ENCODE measurements around the gene IRGC. TPM values are rescaled to one million over a fixed set of nuclear protein-coding genes. Genes with fewer than 3 reads are reported as not detected.

IRGC gene
- total and polyA plus RNA-seq, 2 donors (not counting 3 experiments of a cell fraction or from before 2014, with no cell fraction given) = not detected

DNA sequence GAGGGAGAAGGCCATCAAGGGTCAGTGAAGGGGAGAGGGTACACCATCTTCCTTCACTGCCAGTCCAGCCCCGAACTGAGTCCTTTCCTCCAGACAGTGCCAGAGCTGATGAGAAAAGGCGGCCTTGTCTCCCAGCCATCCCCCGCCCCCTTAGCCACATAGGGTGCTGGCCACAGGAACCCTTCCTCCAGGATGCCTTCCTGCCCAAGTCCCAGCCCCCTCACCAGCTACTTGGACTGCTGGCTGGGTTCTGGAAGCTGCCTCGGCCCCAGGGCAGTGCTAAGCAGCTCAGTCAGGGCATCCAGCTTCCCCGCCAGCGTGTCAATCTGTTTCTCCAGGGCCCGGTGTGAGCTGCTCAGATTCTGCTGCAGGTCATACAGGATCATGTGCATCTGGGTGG is 51.4 kb downstream of the IRGC start:
- Histone ChIP-seq H3K4me1 (ENCODE audit: control insufficient read depth, extremely low read depth, insufficient read depth, low read length) (peaks cover 17% of the 10 kb centered on the region), H3K27ac (ENCODE audit: insufficient read depth, low read depth, low read length) (no peak overlapping the region), H3K9me3 (replicated peaks; ENCODE audit: control insufficient read depth, insufficient read depth, low read length) (no peaks in the 10 kb centered on the region), H3K79me2 (ENCODE audit: control insufficient read depth, insufficient read depth, low read length) (no peaks in the 10 kb centered on the region), H3K27me3 (ENCODE audit: control insufficient read depth in 2 of 2, insufficient read depth in 2 of 2, low read length in 2 of 2) (no peaks in the 10 kb centered on the region), H3K4me3 (replicated peaks in 1 of 3; ENCODE audit: insufficient read depth in 1 of 3, low read depth in 1 of 3, low read length in 3 of 3) (no peak overlapping the region), H3K9ac (replicated peaks; ENCODE audit: extremely low read depth, insufficient read depth, low read length) (no peak overlapping the region), H2AFZ (ENCODE audit: low read depth, low read length) (no peak overlapping the region), H3K4me2 (ENCODE audit: insufficient read depth, low read length) (no peak overlapping the region), H3K36me3 (ENCODE audit: control insufficient read depth in 2 of 2, extremely low read depth in 1 of 2, insufficient read depth in 2 of 2, low read length in 2 of 2) (no peaks in the 10 kb centered on the region), H4K20me1 (replicated peaks; ENCODE audit: control insufficient read depth, extremely low read depth, insufficient read depth, low read length) (no peaks in the 10 kb centered on the region), H3K9me1 (replicated peaks; ENCODE audit: control insufficient read depth, extremely low read depth, insufficient read depth, low read length) (no peaks in the 10 kb centered on the region)
- DNase-seq (ENCODE audit: low read depth, low spot score) (no peak), FAIRE-seq (no peak)
- no peak for TF ChIP-seq EZH2 (IDR thresholded peaks at IDR 0.05; ENCODE audit: borderline replicate concordance, low read depth, low read length, severe bottlenecking)
- TF ChIP-seq, protein P1, sequence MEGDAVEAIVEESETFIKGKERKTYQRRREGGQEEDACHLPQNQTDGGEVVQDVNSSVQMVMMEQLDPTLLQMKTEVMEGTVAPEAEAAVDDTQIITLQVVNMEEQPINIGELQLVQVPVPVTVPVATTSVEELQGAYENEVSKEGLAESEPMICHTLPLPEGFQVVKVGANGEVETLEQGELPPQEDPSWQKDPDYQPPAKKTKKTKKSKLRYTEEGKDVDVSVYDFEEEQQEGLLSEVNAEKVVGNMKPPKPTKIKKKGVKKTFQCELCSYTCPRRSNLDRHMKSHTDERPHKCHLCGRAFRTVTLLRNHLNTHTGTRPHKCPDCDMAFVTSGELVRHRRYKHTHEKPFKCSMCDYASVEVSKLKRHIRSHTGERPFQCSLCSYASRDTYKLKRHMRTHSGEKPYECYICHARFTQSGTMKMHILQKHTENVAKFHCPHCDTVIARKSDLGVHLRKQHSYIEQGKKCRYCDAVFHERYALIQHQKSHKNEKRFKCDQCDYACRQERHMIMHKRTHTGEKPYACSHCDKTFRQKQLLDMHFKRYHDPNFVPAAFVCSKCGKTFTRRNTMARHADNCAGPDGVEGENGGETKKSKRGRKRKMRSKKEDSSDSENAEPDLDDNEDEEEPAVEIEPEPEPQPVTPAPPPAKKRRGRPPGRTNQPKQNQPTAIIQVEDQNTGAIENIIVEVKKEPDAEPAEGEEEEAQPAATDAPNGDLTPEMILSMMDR (IDR thresholded peaks at IDR 0.05; ENCODE audit: extremely low read depth in 1 of 2, insufficient read depth in 1 of 2, low read depth in 1 of 2, low read length in 2 of 2) = no peak
- no peak for TF ChIP-seq FOS (IDR thresholded peaks at IDR 0.05; ENCODE audit: borderline replicate concordance, insufficient read depth, low read length)
- no peak for TF ChIP-seq POLR2AphosphoS5 (IDR thresholded peaks at IDR 0.05; ENCODE audit: insufficient read depth, low read depth, low read length)
- TF ChIP-seq MYC (IDR thresholded peaks at IDR 0.05; ENCODE audit: low read depth, low read length) = no peak
- TF ChIP-seq POLR2A (IDR thresholded peaks at IDR 0.05; ENCODE audit: low read depth, low read length) = no peak
- TF ChIP-seq GATA2 (IDR thresholded peaks at IDR 0.05; ENCODE audit: insufficient read depth, insufficient read length, low read depth, low read length) = no peak
- no peak for TF ChIP-seq JUN (IDR thresholded peaks at IDR 0.05; ENCODE audit: borderline replicate concordance, insufficient read depth, insufficient read length, low read depth)
- TF ChIP-seq, protein P2, sequence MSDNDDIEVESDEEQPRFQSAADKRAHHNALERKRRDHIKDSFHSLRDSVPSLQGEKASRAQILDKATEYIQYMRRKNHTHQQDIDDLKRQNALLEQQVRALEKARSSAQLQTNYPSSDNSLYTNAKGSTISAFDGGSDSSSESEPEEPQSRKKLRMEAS (IDR thresholded peaks at IDR 0.05; ENCODE audit: insufficient read depth, insufficient read length) = no peak
- ChIA-PET CTCF (interaction anchor here (1.6 to 4.9 kb wide), 6 partner anchors 8 to 97 kb away, joined by 3 to 114 read pairs (median 22); partner anchors contain the start of gene PLAUR), POLR2A (no interaction called here)
- dilution Hi-C loops (cut with MboI; ENCODE audit: extremely low pct_ligation_motif_present, low sequenced_read_pairs) = no loop called here
- intact Hi-C loops (cut with micrococcal nuclease) = loop anchor here (5.0 kb wide), 1 partner anchor 65 kb away; no protein-coding TSS in a partner anchor
- no TSS peak for BruUV-seq (replicated peaks)

Data from endothelial cell of umbilical vein (primary cell).